B cell (primary cell): ENCODE data around the gene KIF21B.

Source experiments
- EZH2 ChIP-seq: IDR thresholded peaks from 2 replicates; pipeline ENCODE4 v1.6.1; 2012; ENCODE audit warnings: borderline replicate concordance, low read depth, mild to moderate bottlenecking, moderate library complexity, low read length; ENCODE audit not compliant: insufficient read depth, poor library complexity, severe bottlenecking
- TF ChIP-seq, protein P1 (sequence below): fragments of 200-600 bp; IDR thresholded peaks from one replicate; pipeline ENCODE4 v1.8.0; 2022; ENCODE audit warnings: antibody characterized with exemption, mild to moderate bottlenecking

DNA sequence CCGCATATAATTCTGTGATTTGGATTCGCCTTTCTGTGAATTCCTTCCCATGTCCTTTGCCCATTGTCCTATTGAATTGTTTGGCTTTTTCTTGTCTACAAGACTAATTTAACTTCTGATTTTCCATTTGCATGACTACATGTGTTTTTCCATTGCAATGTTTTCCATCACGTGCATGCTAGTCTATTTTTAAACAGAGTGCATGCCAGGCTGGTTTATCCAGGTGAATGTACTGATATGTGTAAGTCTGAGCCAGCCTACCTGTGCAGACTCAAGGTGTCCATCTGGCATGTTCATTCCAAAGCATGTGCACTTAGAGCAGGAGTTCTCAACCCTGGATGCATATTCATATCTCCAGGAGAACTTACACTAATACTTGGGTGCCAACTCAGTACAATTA lies 69.1 kb downstream of the KIF21B start:
- no peak for TF ChIP-seq EZH2
- TF ChIP-seq, protein P1, sequence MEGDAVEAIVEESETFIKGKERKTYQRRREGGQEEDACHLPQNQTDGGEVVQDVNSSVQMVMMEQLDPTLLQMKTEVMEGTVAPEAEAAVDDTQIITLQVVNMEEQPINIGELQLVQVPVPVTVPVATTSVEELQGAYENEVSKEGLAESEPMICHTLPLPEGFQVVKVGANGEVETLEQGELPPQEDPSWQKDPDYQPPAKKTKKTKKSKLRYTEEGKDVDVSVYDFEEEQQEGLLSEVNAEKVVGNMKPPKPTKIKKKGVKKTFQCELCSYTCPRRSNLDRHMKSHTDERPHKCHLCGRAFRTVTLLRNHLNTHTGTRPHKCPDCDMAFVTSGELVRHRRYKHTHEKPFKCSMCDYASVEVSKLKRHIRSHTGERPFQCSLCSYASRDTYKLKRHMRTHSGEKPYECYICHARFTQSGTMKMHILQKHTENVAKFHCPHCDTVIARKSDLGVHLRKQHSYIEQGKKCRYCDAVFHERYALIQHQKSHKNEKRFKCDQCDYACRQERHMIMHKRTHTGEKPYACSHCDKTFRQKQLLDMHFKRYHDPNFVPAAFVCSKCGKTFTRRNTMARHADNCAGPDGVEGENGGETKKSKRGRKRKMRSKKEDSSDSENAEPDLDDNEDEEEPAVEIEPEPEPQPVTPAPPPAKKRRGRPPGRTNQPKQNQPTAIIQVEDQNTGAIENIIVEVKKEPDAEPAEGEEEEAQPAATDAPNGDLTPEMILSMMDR = no peak
